ENCODE measurements around the gene EHBP1. TPM values are rescaled to one million over a fixed set of nuclear protein-coding genes. Genes with fewer than 3 reads are reported as not detected.

The EHBP1 gene
- total and polyA plus RNA-seq, 5 donors from 2014 or later: 8.5 to 25.6 (median 10.0) TPM

GRCh38 chr2:62717503-62718081 lies 12.1 kb downstream of the EHBP1 start:
- Histone ChIP-seq H3K27me3 (ENCODE audit: control insufficient read depth, insufficient read depth, low read length) (no peaks in the 10 kb centered on the region), H3K4me1 (ENCODE audit: control insufficient read depth, insufficient read depth, low read length, poor library complexity, severe bottlenecking) (no peaks in the 10 kb centered on the region), H3K27ac (ENCODE audit: insufficient read depth, low read length, poor library complexity, severe bottlenecking) (no peak overlapping the region), H3K4me3 (ENCODE audit: low read depth, low read length) (no peak overlapping the region), H3K36me3 (ENCODE audit: control insufficient read depth, insufficient read depth, low read length) (no peaks in the 10 kb centered on the region), H3K9me3 (ENCODE audit: control insufficient read depth in 2 of 2, low read length in 2 of 2) (peaks cover under 1 to 2% of the 10 kb centered on the region in 2 experiments)
- H3K9me3 Mint-ChIP-seq: peaks cover 0 to 9% (median 2%) of the 10 kb centered on the region in 7 donors
- no peak overlapping the region for H3K4me3 Mint-ChIP-seq
- ATAC-seq (ENCODE audit: low read depth in 2 of 2) (no peak), DNase-seq (no peak)
- no peak overlapping the region for H3K27ac Mint-ChIP-seq
- H3K36me3 Mint-ChIP-seq: peaks cover 15% of the 10 kb centered on the region
- H3K4me1 Mint-ChIP-seq: peaks cover 9 to 20% (median 12%) of the 10 kb centered on the region in 4 donors
- no peaks in the 10 kb centered on the region for H3K27me3 Mint-ChIP-seq

DNA sequence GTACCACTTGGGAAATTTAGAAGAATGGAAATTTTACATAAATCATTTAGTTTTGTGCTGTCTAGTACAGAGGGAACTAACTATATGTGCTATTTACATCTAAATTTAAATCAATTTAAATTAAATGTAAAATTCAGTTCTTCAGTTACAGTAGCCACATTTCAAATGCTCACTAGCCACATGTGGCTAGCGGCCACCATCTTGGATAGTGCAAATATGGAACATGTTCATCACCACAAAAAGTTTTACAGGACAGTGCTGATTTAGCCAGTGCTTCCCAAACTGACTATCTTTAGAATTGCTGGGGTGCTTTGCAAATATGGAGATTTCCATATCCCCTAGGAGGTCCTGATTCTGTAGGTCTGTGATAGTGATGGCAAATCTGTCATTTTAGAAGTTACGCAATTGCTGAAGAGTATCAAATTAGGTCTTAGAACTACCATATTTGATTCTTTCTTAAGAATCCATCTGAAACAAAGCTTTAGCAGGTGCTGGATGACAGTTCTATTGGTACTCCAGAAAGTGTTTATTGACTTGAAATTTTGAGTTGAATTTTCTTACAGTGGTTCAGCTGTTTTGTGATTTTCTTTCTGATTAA lies 12.8 kb downstream of the EHBP1 start:
- H3K27me3 Mint-ChIP-seq: no peaks in the 10 kb centered on the region
- Histone ChIP-seq H3K4me1 (ENCODE audit: control insufficient read depth, insufficient read depth, low read length, poor library complexity, severe bottlenecking) (no peaks in the 10 kb centered on the region), H3K36me3 (ENCODE audit: control insufficient read depth, insufficient read depth, low read length) (no peaks in the 10 kb centered on the region), H3K9me3 (ENCODE audit: control insufficient read depth in 2 of 2, low read length in 2 of 2) (peaks cover 2 to 10% of the 10 kb centered on the region in 2 experiments), H3K27me3 (ENCODE audit: control insufficient read depth, insufficient read depth, low read length) (no peaks in the 10 kb centered on the region), H3K27ac (ENCODE audit: insufficient read depth, low read length, poor library complexity, severe bottlenecking) (no peak overlapping the region), H3K4me3 (ENCODE audit: low read depth, low read length) (no peak overlapping the region)
- no peak overlapping the region for H3K4me3 Mint-ChIP-seq
- peaks cover 0 to 10% (median 4%) of the 10 kb centered on the region in 7 donors for H3K9me3 Mint-ChIP-seq
- H3K27ac Mint-ChIP-seq: no peak overlapping the region
- DNase-seq: no peak
- H3K36me3 Mint-ChIP-seq: peaks cover 22% of the 10 kb centered on the region
- no peak for ATAC-seq (ENCODE audit: low read depth in 2 of 2)
- H3K4me1 Mint-ChIP-seq: peaks cover 10 to 21% (median 14%) of the 10 kb centered on the region in 4 donors

- Mint-ChIP-seq H3K36me3 (peaks cover 32% of the 10 kb centered on the region), H3K27me3 (no peaks in the 10 kb centered on the region), H3K9me3 (peaks cover 2 to 18% (median 8%) of the 10 kb centered on the region in 7 donors), H3K4me1 (peaks cover 0 to 21% (median 17%) of the 10 kb centered on the region in 4 donors), H3K27ac (no peak overlapping the region), H3K4me3 (no peak overlapping the region)
- peaks cover 2 to 11% of the 10 kb centered on the region in 2 experiments for H3K9me3 ChIP-seq (ENCODE audit: control insufficient read depth in 2 of 2, low read length in 2 of 2)
- H3K4me3 ChIP-seq (ENCODE audit: low read depth, low read length): no peak overlapping the region
- H3K4me1 ChIP-seq (ENCODE audit: control insufficient read depth, insufficient read depth, low read length, poor library complexity, severe bottlenecking): no peaks in the 10 kb centered on the region
- no peaks in the 10 kb centered on the region for H3K36me3 ChIP-seq (ENCODE audit: control insufficient read depth, insufficient read depth, low read length)
- H3K27me3 ChIP-seq (ENCODE audit: control insufficient read depth, insufficient read depth, low read length): no peaks in the 10 kb centered on the region
- H3K27ac ChIP-seq (ENCODE audit: insufficient read depth, low read length, poor library complexity, severe bottlenecking): no peak overlapping the region
- no peak for ATAC-seq (ENCODE audit: low read depth in 2 of 2)
- DNase-seq: no peak
These were observed 14.2 kb downstream of the EHBP1 start for GRCh38 chr2:62719757-62720156.

- Histone ChIP-seq H3K27ac (ENCODE audit: insufficient read depth, low read length, poor library complexity, severe bottlenecking) (no peak overlapping the region), H3K4me1 (ENCODE audit: control insufficient read depth, insufficient read depth, low read length, poor library complexity, severe bottlenecking) (no peaks in the 10 kb centered on the region), H3K36me3 (ENCODE audit: control insufficient read depth, insufficient read depth, low read length) (no peaks in the 10 kb centered on the region), H3K27me3 (ENCODE audit: control insufficient read depth, insufficient read depth, low read length) (no peaks in the 10 kb centered on the region), H3K9me3 (ENCODE audit: control insufficient read depth in 2 of 2, low read length in 2 of 2) (peaks cover 2 to 11% of the 10 kb centered on the region in 2 experiments), H3K4me3 (ENCODE audit: low read depth, low read length) (no peak overlapping the region)
- ATAC-seq (ENCODE audit: low read depth in 2 of 2) (no peak), DNase-seq (no peak)
- no peak overlapping the region for H3K27ac Mint-ChIP-seq
- peaks cover 31% of the 10 kb centered on the region for H3K36me3 Mint-ChIP-seq
- H3K4me3 Mint-ChIP-seq: no peak overlapping the region
- peaks cover 2 to 18% (median 8%) of the 10 kb centered on the region in 7 donors for H3K9me3 Mint-ChIP-seq
- peaks cover 5 to 31% (median 24%) of the 10 kb centered on the region in 4 donors for H3K4me1 Mint-ChIP-seq
- H3K27me3 Mint-ChIP-seq: no peaks in the 10 kb centered on the region
These were observed 17.2 kb downstream of the EHBP1 start for GRCh38 chr2:62722679-62723078.

GRCh38 chr2:62723253-62723652 lies 17.7 kb downstream of the EHBP1 start:
- Mint-ChIP-seq H3K27me3 (no peaks in the 10 kb centered on the region), H3K27ac (no peak overlapping the region), H3K4me3 (peak overlapping the region in 1 of 4 donors; percentile 12), H3K9me3 (peaks cover 2 to 18% (median 8%) of the 10 kb centered on the region in 7 donors), H3K36me3 (peaks cover 32% of the 10 kb centered on the region), H3K4me1 (peaks cover 7 to 31% (median 23%) of the 10 kb centered on the region in 4 donors)
- H3K4me1 ChIP-seq (ENCODE audit: control insufficient read depth, insufficient read depth, low read length, poor library complexity, severe bottlenecking): no peaks in the 10 kb centered on the region
- no peaks in the 10 kb centered on the region for H3K36me3 ChIP-seq (ENCODE audit: control insufficient read depth, insufficient read depth, low read length)
- no peak overlapping the region for H3K27ac ChIP-seq (ENCODE audit: insufficient read depth, low read length, poor library complexity, severe bottlenecking)
- no peak overlapping the region for H3K4me3 ChIP-seq (ENCODE audit: low read depth, low read length)
- H3K27me3 ChIP-seq (ENCODE audit: control insufficient read depth, insufficient read depth, low read length): no peaks in the 10 kb centered on the region
- DNase-seq: no peak
- H3K9me3 ChIP-seq (ENCODE audit: control insufficient read depth in 2 of 2, low read length in 2 of 2): peaks cover 2 to 11% of the 10 kb centered on the region in 2 experiments
- no peak for ATAC-seq (ENCODE audit: low read depth in 2 of 2)

DNA sequence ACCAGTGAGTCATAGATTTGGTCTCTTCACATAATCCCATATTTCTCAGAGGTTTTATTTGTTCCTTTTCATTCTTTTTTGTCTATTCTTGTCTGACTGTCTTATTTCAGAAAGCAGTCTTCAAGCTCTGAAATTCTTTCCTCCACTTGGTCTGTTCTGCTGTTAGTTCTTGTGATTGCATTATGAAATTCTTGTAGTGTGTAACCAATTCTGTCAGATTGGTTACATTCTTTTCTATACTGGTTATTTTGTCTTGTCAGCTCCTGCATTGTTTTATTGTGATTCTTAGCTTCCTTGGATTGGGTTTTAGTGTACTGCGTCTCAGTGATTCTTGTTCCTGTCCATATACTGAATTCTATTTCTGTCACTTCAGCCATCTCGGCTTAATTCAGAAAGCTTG lies 18.6 kb downstream of the EHBP1 start:
- peaks cover 2 to 18% (median 8%) of the 10 kb centered on the region in 7 donors for H3K9me3 Mint-ChIP-seq
- peaks cover 32% of the 10 kb centered on the region for H3K36me3 Mint-ChIP-seq
- peaks cover 2 to 11% of the 10 kb centered on the region in 2 experiments for H3K9me3 ChIP-seq (ENCODE audit: control insufficient read depth in 2 of 2, low read length in 2 of 2)
- no peaks in the 10 kb centered on the region for H3K4me1 ChIP-seq (ENCODE audit: control insufficient read depth, insufficient read depth, low read length, poor library complexity, severe bottlenecking)
- peak overlapping the region in 1 of 3 donors; percentile 69 for H3K27ac Mint-ChIP-seq
- H3K4me3 Mint-ChIP-seq: no peak overlapping the region
- H3K27me3 Mint-ChIP-seq: no peaks in the 10 kb centered on the region
- ATAC-seq (ENCODE audit: low read depth in 2 of 2) (no peak), DNase-seq (no peak)
- no peaks in the 10 kb centered on the region for H3K36me3 ChIP-seq (ENCODE audit: control insufficient read depth, insufficient read depth, low read length)
- no peaks in the 10 kb centered on the region for H3K27me3 ChIP-seq (ENCODE audit: control insufficient read depth, insufficient read depth, low read length)
- peaks cover 7 to 33% (median 24%) of the 10 kb centered on the region in 4 donors for H3K4me1 Mint-ChIP-seq
- no peak overlapping the region for H3K4me3 ChIP-seq (ENCODE audit: low read depth, low read length)
- H3K27ac ChIP-seq (ENCODE audit: insufficient read depth, low read length, poor library complexity, severe bottlenecking): no peak overlapping the region

GRCh38 chr2:62724886-62725711 lies 19.6 kb downstream of the EHBP1 start:
- Mint-ChIP-seq H3K4me3 (no peak overlapping the region), H3K4me1 (peaks cover 8 to 32% (median 23%) of the 10 kb centered on the region in 4 donors), H3K9me3 (peaks cover 2 to 18% (median 7%) of the 10 kb centered on the region in 7 donors), H3K27ac (no peak overlapping the region), H3K27me3 (no peaks in the 10 kb centered on the region), H3K36me3 (peaks cover 32% of the 10 kb centered on the region)
- Histone ChIP-seq H3K9me3 (ENCODE audit: control insufficient read depth in 2 of 2, low read length in 2 of 2) (peaks cover 2 to 11% of the 10 kb centered on the region in 2 experiments), H3K36me3 (ENCODE audit: control insufficient read depth, insufficient read depth, low read length) (no peaks in the 10 kb centered on the region), H3K27ac (ENCODE audit: insufficient read depth, low read length, poor library complexity, severe bottlenecking) (no peak overlapping the region), H3K4me3 (ENCODE audit: low read depth, low read length) (no peak overlapping the region), H3K27me3 (ENCODE audit: control insufficient read depth, insufficient read depth, low read length) (no peaks in the 10 kb centered on the region), H3K4me1 (ENCODE audit: control insufficient read depth, insufficient read depth, low read length, poor library complexity, severe bottlenecking) (no peaks in the 10 kb centered on the region)
- ATAC-seq (ENCODE audit: low read depth in 2 of 2): no peak
- peak in 1 of 3 donors; percentile 43 for DNase-seq

Measured in CD4-positive, CD25-positive, alpha-beta regulatory T cell (primary cell).